Ovary (tissue), 9 donors: ENCODE measurements around the gene CLEC16A. TPM values are rescaled to one million over a fixed set of nuclear protein-coding genes. Genes with fewer than 3 reads are reported as not detected.

Experiments
- DNase-seq, 5 donors: peaks; one replicate each; pipeline ENCODE4 v3.0.0-alpha.2; 2019 to 2020
- H3K27ac ChIP-seq, 2 donors: fragments of 200-600 bp; one replicate each; pipeline versions ENCODE4 v1.5.1 to v1.8.0; 2019 to 2022
- H3K27me3 ChIP-seq: fragments of 200-600 bp; one replicate; pipeline ENCODE4 v1.8.0; 2022
- H3K36me3 ChIP-seq: fragments of 200-600 bp; sonication (generic); one replicate; pipeline ENCODE4 v1.5.1; 2019
- H3K4me1 ChIP-seq: one replicate; pipeline ENCODE4 v1.8.1; 2013; ENCODE audit warnings: mild to moderate bottlenecking, moderate library complexity; ENCODE audit not compliant: insufficient read depth
- H3K4me3 ChIP-seq: fragments of 200-600 bp; sonication (generic); one replicate; pipeline ENCODE4 v1.5.1; 2017
- H3K9me3 ChIP-seq, 2 donors: fragments of 200-600 bp in 1 of 2; sonication (generic) in 1 of 2; one replicate each; pipeline versions ENCODE4 v1.5.1 to v1.8.1; 2013 to 2019; ENCODE audit warnings: mild to moderate bottlenecking in 1 of 2, moderate library complexity in 1 of 2
- CTCF ChIP-seq, 3 donors: fragments of 450-650 bp in 2 of 3; fragments of 200-600 bp in 1 of 3; IDR thresholded peaks; one replicate each; pipeline versions ENCODE4 v1.5.1 to v1.8.0; 2016 to 2022; ENCODE audit warnings: antibody characterized with exemption in 3 of 3, mild to moderate bottlenecking in 1 of 3
- EP300 ChIP-seq: sonication (generic); formaldehyde crosslinking; IDR thresholded peaks from one replicate; pipeline ENCODE4 v1.6.1; 2017; ENCODE audit warnings: antibody characterized with exemption
- POLR2A ChIP-seq: fragments of 450-650 bp; IDR thresholded peaks from one replicate; pipeline ENCODE4 v1.6.1; 2017; ENCODE audit warnings: antibody characterized with exemption, mild to moderate bottlenecking, moderate library complexity
- WGBS, 3 donors: extraction: QIAGEN DNeasy Blood & Tissue Kit in 1 of 3; methylation state at CpG; one replicate each; pipeline versions ENCODE4 v1.1.5 to v1.1.7; 2013 to 2017; 5-methylcytosine and 5-hydroxymethylcytosine counted together
- intact Hi-C, 4 donors: fragments of 100-400 bp; cut with DNase I; formaldehyde crosslinking; loops; one replicate each; pipeline versions ENCODE4 v1.11.0 to v1.15.1; 2022 to 2023
- polyA plus RNA-seq, 2 donors: library from polyadenylated mRNA; stranded (reverse); fragments of 200-250 nt in 1 of 2; fragments of 350-450 nt in 1 of 2; fragmentation: Illumina TruSeq in 1 of 2; extraction: RNeasy Lipid Tissue Mini Kit (QIAGEN cat#74804) in 1 of 2; gene quantifications; one replicate each; pipeline ENCODE4 v1.2.3, GENCODE V29; 2013 to 2014
- total RNA-seq, 7 donors: library from RNA; depleted of rRNA in 2 of 7; stranded (reverse); fragments of >200 nt in 2 of 7; fragmentation: NEBNext Ultra II Directional in 3 of 7; extraction: Animal tissue kit (Norgen Biotek cat#: 25700) in 3 of 7; gene quantifications; one replicate each; pipeline versions ENCODE4 v1.1.0 to v1.2.4, GENCODE V29; 2016 to 2023
- donor health status: DM: no; HTN: no; CAD: no; lungs with moderate emphysema.
- donor health status: DM: no; HTN: no; CAD: no.
- donor health status: Bipolar disorder and iron deficiency.
- donor health status: DM: yes; HTN: yes; CAD: no.
- donor health status: DM: no; HTN: no; CAD: no.
- donor health status: DM: yes; HTN: yes; CAD: no.

Gene CLEC16A
- total and polyA plus RNA-seq, 9 donors = 6.4 to 28.1 (median 16.5) TPM

- peaks cover 2% of the 10 kb centered on the region for H3K4me1 ChIP-seq
- no peak overlapping the region for H3K4me3 ChIP-seq
- TF ChIP-seq POLR2A (no peak), CTCF (IDR thresholded peaks at IDR 0.05) (no peak)
- DNase-seq = no peak
- 84 to 91% (median 91%) methylated on average over 15 of the region's 15 CpGs for WGBS, 3 donors
- no peaks in the 10 kb centered on the region for H3K9me3 ChIP-seq
- no peak overlapping the region for H3K27ac ChIP-seq
- no peaks in the 10 kb centered on the region for H3K27me3 ChIP-seq
- intact Hi-C loops = no loop called here
- H3K36me3 ChIP-seq = no peaks in the 10 kb centered on the region
These were observed 38.2 kb downstream of the CLEC16A start for GRCh38 chr16:10982465-10983150.

GRCh38 chr16:10983159-10983558, 38.8 kb downstream of the CLEC16A start:
- no peak for DNase-seq
- no peaks in the 10 kb centered on the region for H3K9me3 ChIP-seq
- no peak overlapping the region for H3K4me3 ChIP-seq
- intact Hi-C loops = no loop called here
- H3K27me3 ChIP-seq = no peaks in the 10 kb centered on the region
- WGBS, 3 donors = 93 to 97% (median 94%) methylated on average over 8 of the region's 8 CpGs
- H3K27ac ChIP-seq = no peak overlapping the region
- no peak for TF ChIP-seq EP300
- TF ChIP-seq CTCF (IDR thresholded peaks at IDR 0.05) = no peak
- no peak for TF ChIP-seq POLR2A
- peaks cover 2% of the 10 kb centered on the region for H3K4me1 ChIP-seq
- H3K36me3 ChIP-seq = no peaks in the 10 kb centered on the region

- no peak for DNase-seq
- WGBS, 3 donors = 79 to 84% (median 84%) methylated on average over 6 of the region's 6 CpGs
- intact Hi-C loops = no loop called here
These were observed 40.1 kb downstream of the CLEC16A start for GRCh38 chr16:10984509-10984908.

DNA sequence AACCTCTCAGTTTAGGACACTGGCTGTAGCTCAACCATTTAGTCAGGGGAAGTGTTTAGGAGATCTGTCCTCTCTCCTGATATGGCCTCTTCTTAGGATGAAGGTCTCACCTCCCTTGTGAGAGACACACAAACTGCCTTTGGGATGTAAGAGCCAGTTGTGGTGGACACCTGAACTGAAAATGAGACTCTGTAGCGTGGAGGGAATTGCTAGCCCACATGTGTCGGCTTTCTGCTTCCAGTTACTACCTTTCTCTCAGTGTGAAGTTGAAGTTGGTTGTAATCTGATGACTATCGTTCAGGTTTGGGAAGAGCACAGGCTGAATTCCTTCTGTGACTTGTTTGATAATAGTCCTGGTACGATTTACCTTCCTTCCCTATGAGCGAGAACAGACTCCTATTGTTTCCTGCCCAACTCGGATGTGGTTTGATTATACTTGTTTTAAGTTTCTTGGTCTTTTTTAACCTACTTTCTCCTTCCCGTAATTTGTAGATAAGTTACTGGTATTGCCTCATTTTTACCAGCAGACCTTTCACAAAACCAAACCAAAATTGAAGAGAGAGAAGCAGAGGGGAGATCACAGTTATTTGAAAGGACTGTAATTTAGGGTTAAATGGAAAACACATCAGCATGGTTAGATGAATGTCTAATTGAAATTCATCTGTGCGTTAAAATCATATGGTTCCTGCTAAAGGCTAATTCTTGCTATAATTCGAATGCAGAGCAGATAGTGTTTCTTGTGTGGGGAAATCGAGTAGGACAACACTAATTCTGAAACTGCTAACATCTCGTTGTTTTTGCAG, 43.2 kb downstream of the CLEC16A start:
- DNase-seq = no peak
- intact Hi-C loops = no loop called here
- Histone ChIP-seq H3K36me3 (no peaks in the 10 kb centered on the region), H3K9me3 (no peaks in the 10 kb centered on the region), H3K4me1 (peaks cover 4% of the 10 kb centered on the region), H3K4me3 (no peak overlapping the region), H3K27me3 (no peaks in the 10 kb centered on the region), H3K27ac (no peak overlapping the region)
- TF ChIP-seq POLR2A (no peak), CTCF (IDR thresholded peaks at IDR 0.05) (no peak), EP300 (no peak)
- 87 to 91% (median 90%) methylated on average over 11 of the region's 11 CpGs for WGBS, 3 donors

More at GRCh38 chr16:10984509-10984908, 40.1 kb downstream of the CLEC16A start:
- Histone ChIP-seq H3K27me3 (no peaks in the 10 kb centered on the region), H3K27ac (no peak overlapping the region), H3K4me1 (peaks cover 2% of the 10 kb centered on the region), H3K9me3 (no peaks in the 10 kb centered on the region), H3K4me3 (no peak overlapping the region), H3K36me3 (no peaks in the 10 kb centered on the region)
- TF ChIP-seq CTCF (IDR thresholded peaks at IDR 0.05) (no peak), POLR2A (no peak), EP300 (no peak)
